ENCODE measurements around the gene SPRY1.

Gene SPRY1

GRCh38 chr4:123380728-123381716 lies 15.6 kb upstream of the SPRY1 start:
- no peak for DNase-seq

GRCh38 chr4:123381996-123382395 lies 14.6 kb upstream of the SPRY1 start:
- DNase-seq, result no peak

- DNase-seq, result no peak
These were observed 13.0 kb upstream of the SPRY1 start for GRCh38 chr4:123383566-123383965.

GRCh38 chr4:123386609-123387008 lies 10.0 kb upstream of the SPRY1 start:
- no peak for DNase-seq

- DNase-seq, result no peak
These were observed 5.6 kb upstream of the SPRY1 start for GRCh38 chr4:123390846-123391456.

GRCh38 chr4:123393721-123394120 lies 2.9 kb upstream of the SPRY1 start:
- no peak for DNase-seq

GRCh38 chr4:123397144-123398065 lies 810 bp downstream of the SPRY1 start:
- DNase-seq, result peak; percentile 69

- DNase-seq, result peak; percentile 85
These were observed 1.7 kb downstream of the SPRY1 start for GRCh38 chr4:123398066-123398852.

GRCh38 chr4:123398853-123399626 lies 2.4 kb downstream of the SPRY1 start:
- peak; percentile 79 for DNase-seq

- DNase-seq, result no peak
These were observed 3.2 kb downstream of the SPRY1 start for GRCh38 chr4:123399627-123400358.

- DNase-seq, result no peak
These were observed 4.9 kb downstream of the SPRY1 start for GRCh38 chr4:123401271-123402120.

GRCh38 chr4:123402121-123402465 lies 5.5 kb downstream of the SPRY1 start:
- DNase-seq, result no peak

- no peak for DNase-seq
These were observed 6.5 kb downstream of the SPRY1 start for GRCh38 chr4:123403080-123403604.

- no peak for DNase-seq
These were observed 7.9 kb downstream of the SPRY1 start for GRCh38 chr4:123404533-123404932.

GRCh38 chr4:123405267-123405865 lies 8.8 kb downstream of the SPRY1 start:
- no peak for DNase-seq

- no peak for DNase-seq
These were observed 10.3 kb downstream of the SPRY1 start for GRCh38 chr4:123406872-123407271.

GRCh38 chr4:123408471-123409084 lies 12.0 kb downstream of the SPRY1 start:
- no peak for DNase-seq

GRCh38 chr4:123409334-123409733 lies 12.7 kb downstream of the SPRY1 start:
- DNase-seq, result no peak

- no peak for DNase-seq
These were observed 14.9 kb downstream of the SPRY1 start for GRCh38 chr4:123411514-123411913.
